Prostate gland (tissue), 2 donors: ENCODE measurements around the gene IL2RA. TPM values are rescaled to one million over a fixed set of nuclear protein-coding genes. Genes with fewer than 3 reads are reported as not detected.
A peak's percentile ranks its signal among the peaks of the same experiment; 100 is the strongest.

Source experiments
- DNase-seq: peaks from one replicate; pipeline ENCODE4 v3.0.0-alpha.2; 2019; ENCODE audit warnings: low spot score
- H3K27ac ChIP-seq, 2 donors: fragments of 200-600 bp; sonication (generic); 2 replicates each; pipeline ENCODE4 v1.5.1; 2017 to 2019
- H3K27me3 ChIP-seq: fragments of 200-600 bp; sonication (generic); replicated peaks from 2 replicates; pipeline ENCODE4 v1.5.1; 2019; ENCODE audit not compliant: insufficient read depth
- H3K36me3 ChIP-seq, 2 donors: fragments of 200-600 bp; sonication (generic); 1 replicate in 1 of 2; 2 replicates in 1 of 2; pipeline versions ENCODE4 v1.5.1 to v1.8.1; 2017 to 2019
- H3K4me1 ChIP-seq: fragments of 200-600 bp; sonication (generic); replicated peaks from 2 replicates; pipeline ENCODE4 v1.5.1; 2019
- H3K4me3 ChIP-seq, 2 donors: fragments of 200-600 bp; sonication (generic); 2 replicates each; pipeline ENCODE4 v1.5.1; 2017 to 2019
- H3K9me3 ChIP-seq: fragments of 200-600 bp; sonication (generic); 2 replicates; pipeline ENCODE4 v1.5.1; 2017
- POLR2A ChIP-seq: fragments of 450-650 bp; IDR thresholded peaks from one replicate; pipeline ENCODE4 v1.6.1; 2016; ENCODE audit warnings: antibody characterized with exemption, mild to moderate bottlenecking
- POLR2AphosphoS5 ChIP-seq: sonication (generic); formaldehyde crosslinking; IDR thresholded peaks from one replicate; pipeline ENCODE4 v1.6.1; 2017; ENCODE audit warnings: antibody characterized with exemption
- WGBS: methylation state at CpG from one replicate; pipeline ENCODE4 v1.1.5; 2018; 5-methylcytosine and 5-hydroxymethylcytosine counted together
- intact Hi-C: fragments of 100-400 bp; cut with DNase I; formaldehyde crosslinking; loops from one replicate; pipeline ENCODE4 v1.14.2; 2022
- total RNA-seq, 2 donors: library from RNA; depleted of rRNA; stranded (reverse); fragments of >200 nt; gene quantifications; one replicate each; pipeline ENCODE4 v1.1.0, GENCODE V29; 2016
- TF ChIP-seq, protein P1 (sequence below), 4 experiments: fragments of 200-600 bp in 2 of 4; fragments of 450-650 bp in 2 of 4; sonication (generic) in 2 of 4; IDR thresholded peaks; 1 replicate in 3 of 4; 2 replicates in 1 of 4; pipeline ENCODE4 v1.5.1; 2016 to 2019; ENCODE audit warnings: antibody characterized with exemption in 4 of 4, mild to moderate bottlenecking in 2 of 4, moderate library complexity in 2 of 4

The IL2RA gene
- total RNA-seq, 2 donors from 2014 or later = 1.9 TPM; not detected in 1

DNA sequence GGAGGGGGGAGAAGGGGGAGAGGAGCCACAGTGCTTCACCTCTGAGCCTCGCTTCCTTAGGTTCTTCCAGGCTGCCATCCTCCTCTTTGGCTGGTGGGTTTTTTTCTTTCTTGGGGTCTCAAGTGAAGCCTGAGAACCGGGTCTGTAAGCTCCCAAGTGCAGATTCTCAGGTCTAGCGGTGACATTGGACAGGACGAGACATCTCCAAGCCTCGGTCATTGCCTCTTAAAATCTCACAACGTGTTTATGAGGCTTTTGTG is 84.0 kb downstream of the IL2RA start:
- no peaks in the 10 kb centered on the region for H3K36me3 ChIP-seq
- H3K4me3 ChIP-seq = peak overlapping the region; percentile 84 to 88
- no peak for DNase-seq
- no peak for TF ChIP-seq POLR2AphosphoS5
- TF ChIP-seq POLR2A = no peak
- TF ChIP-seq, protein P1, sequence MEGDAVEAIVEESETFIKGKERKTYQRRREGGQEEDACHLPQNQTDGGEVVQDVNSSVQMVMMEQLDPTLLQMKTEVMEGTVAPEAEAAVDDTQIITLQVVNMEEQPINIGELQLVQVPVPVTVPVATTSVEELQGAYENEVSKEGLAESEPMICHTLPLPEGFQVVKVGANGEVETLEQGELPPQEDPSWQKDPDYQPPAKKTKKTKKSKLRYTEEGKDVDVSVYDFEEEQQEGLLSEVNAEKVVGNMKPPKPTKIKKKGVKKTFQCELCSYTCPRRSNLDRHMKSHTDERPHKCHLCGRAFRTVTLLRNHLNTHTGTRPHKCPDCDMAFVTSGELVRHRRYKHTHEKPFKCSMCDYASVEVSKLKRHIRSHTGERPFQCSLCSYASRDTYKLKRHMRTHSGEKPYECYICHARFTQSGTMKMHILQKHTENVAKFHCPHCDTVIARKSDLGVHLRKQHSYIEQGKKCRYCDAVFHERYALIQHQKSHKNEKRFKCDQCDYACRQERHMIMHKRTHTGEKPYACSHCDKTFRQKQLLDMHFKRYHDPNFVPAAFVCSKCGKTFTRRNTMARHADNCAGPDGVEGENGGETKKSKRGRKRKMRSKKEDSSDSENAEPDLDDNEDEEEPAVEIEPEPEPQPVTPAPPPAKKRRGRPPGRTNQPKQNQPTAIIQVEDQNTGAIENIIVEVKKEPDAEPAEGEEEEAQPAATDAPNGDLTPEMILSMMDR (IDR thresholded peaks at IDR 0.05) = no peak
- H3K9me3 ChIP-seq = no peaks in the 10 kb centered on the region
- H3K4me1 ChIP-seq = no peaks in the 10 kb centered on the region
- intact Hi-C loops = loop anchor here (5.0 kb wide), 1 partner anchor 36 kb away; no protein-coding TSS in a partner anchor
- H3K27me3 ChIP-seq = no peaks in the 10 kb centered on the region
- peak overlapping the region; percentile 90 to 96 for H3K27ac ChIP-seq
- WGBS = 14% methylated on average over 6 of the region's 6 CpGs

DNA sequence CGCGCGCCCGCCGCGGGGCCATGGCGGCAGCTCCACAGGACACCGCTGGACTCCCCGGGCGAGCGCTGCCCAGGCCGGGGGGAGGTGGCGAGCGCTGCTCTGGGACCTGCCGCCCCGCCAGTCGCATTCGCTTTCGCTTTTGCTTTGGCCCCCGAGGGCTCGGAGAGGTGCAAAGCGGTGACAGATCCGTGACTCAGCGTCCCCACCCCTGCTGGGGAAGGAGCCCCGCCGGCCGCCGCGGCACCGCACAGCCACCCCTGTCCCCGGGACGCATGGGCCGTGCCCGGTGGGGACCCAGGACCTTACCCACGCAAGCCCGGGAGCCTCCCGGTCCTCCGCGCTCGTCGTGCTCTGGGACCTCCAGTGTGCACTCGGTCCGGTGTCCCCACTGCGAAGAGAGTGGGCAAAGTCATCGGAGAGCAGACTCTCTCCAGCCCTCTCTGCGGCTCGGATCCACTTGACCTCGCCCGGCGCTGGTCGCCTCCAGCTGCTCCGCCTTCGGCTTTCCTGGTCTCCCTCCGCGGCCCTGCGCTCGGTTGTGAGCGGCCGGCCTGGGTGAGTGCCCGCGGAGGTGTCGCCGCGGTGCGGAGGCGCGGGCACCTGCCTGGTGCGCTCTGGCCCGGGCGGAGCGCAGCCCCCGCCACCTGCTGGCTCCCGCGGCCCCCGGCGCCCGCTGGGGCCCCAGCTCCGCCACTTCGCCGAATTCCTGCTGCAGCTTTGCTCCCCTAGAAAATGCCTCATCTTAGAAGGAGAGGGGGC is 84.5 kb downstream of the IL2RA start, which contains the start of gene IL15RA:
Gene IL15RA (minus strand): TSS at position 73 of the 759 bp plus-strand sequence. CDS start 51 bp downstream, at position 22.
- intact Hi-C loops = loop anchor here (5.0 kb wide), 1 partner anchor 35 kb away; no protein-coding TSS in a partner anchor
- peak; percentile 53 for DNase-seq
- Histone ChIP-seq H3K36me3 (no peaks in the 10 kb centered on the region), H3K4me3 (peak within 1 kb of the TSS; percentile 84 to 88), H3K9me3 (no peaks in the 10 kb centered on the region), H3K4me1 (no peaks in the 10 kb centered on the region), H3K27ac (peak within 1 kb of the TSS; percentile 90 to 96), H3K27me3 (no peaks in the 10 kb centered on the region)
- under 1% methylated on average over 50 of the region's 80 CpGs for WGBS
- TF ChIP-seq, protein P1 (IDR thresholded peaks at IDR 0.05) = peak in 3 of 4 experiments; percentile 16 to 56 (median 32)
- TF ChIP-seq POLR2A = peak; percentile 55
- TF ChIP-seq POLR2AphosphoS5 = peak; percentile 41

DNA sequence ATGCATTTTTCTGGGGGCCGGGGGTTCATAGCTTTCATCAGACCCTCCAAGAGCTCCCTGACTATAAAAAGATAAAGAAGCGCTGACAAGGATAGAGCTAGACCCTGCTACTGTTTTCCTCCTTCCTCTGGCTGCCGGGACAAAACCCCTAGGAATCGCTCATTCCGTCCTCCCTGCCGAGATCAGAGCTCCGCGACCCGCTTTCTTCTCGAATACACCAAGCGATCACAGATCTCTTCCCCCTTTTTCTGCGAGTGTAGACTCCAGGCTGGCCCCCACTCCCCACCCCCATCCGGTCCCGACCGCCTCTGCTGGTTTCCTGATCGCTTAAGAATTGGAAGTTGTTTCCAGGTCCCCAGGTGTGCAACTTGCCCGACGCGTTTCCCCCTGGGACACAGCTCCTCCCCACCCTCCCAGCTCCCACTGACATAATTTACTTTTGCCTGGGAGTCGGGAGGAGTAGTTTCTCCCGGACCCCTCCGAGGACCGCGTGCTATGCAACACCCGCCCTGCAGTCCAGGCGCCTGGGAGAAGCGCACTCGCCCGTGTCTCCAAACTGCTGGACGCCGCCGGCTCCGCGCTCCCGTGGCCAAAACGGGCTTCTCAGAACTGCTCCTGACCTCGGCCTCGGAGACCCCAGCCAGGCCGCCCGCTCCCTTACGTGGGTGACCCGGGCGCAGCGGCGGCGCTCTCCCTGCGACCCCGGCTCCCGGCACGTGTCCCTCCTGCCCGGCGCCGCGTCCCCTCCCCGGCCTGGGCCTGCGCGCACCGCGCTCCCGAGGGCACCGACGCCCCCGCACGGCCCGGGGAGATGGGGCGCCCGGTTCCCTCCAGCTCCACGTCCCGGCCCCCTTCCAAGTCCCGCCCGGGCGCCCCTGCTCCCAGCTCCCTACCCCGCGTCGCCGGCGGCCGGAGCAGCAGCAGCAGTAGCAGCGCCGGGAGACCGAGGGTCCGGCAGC is 85.4 kb downstream of the IL2RA start:
- H3K9me3 ChIP-seq = no peaks in the 10 kb centered on the region
- H3K4me1 ChIP-seq = no peaks in the 10 kb centered on the region
- TF ChIP-seq, protein P1 (IDR thresholded peaks at IDR 0.05) = peak in 1 of 4 experiments; percentile 7
- TF ChIP-seq POLR2A (peak; percentile 7), POLR2AphosphoS5 (no peak)
- peak overlapping the region; percentile 84 to 88 for H3K4me3 ChIP-seq
- peak; percentile 24 for DNase-seq
- H3K27me3 ChIP-seq = no peaks in the 10 kb centered on the region
- intact Hi-C loops = loop anchor here (5.0 kb wide), 1 partner anchor 34 kb away; no protein-coding TSS in a partner anchor
- 5% methylated on average over 59 of the region's 82 CpGs for WGBS
- peak overlapping the region; percentile 90 to 96 for H3K27ac ChIP-seq
- no peaks in the 10 kb centered on the region for H3K36me3 ChIP-seq

DNA sequence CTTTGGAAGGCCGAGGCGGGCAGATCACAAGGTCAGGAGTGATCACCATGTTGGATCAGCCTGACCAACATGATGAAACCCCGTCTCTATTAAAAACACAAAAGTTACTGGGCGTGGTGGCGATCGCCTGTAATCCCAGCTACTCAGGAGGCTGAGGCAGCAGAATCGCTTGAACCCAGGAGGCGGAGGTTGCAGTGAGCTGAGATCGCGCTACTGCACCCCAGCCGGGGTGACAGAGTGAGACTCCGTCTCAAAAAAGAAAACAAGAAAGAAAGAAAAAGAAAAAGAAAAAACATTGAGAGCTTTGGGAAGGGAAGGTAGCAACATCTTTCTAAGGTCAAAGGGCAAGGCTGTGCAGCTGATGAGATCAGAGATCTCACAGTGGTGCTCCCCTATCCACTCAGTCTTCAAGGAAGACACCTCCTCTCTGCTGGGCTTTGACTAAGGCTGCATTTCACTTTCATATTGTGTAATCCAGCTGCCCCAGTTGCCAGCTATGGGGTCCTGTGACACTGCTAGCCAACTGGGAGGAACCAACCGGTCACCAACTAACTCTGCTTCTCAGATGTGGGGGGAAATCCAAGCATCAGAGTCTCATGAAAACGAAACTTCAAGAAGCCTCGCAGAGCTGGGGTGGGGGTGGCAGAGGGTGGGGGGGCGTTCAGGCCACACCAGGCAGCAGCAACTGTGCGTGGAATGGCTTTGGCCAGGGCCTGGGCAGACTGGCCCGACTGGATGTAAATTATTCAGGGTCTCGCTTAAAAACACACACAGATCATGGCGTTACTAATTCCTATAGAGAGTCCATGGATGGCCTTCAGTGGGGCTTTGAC is 86.3 kb downstream of the IL2RA start:
- 81% methylated on average over 20 of the region's 20 CpGs for WGBS
- Histone ChIP-seq H3K4me1 (no peaks in the 10 kb centered on the region), H3K9me3 (no peaks in the 10 kb centered on the region), H3K27ac (peak overlapping the region; percentile 90 to 96), H3K27me3 (no peaks in the 10 kb centered on the region), H3K36me3 (no peaks in the 10 kb centered on the region), H3K4me3 (peak overlapping the region; percentile 84 to 88)
- intact Hi-C loops = loop anchor here (5.0 kb wide), 1 partner anchor 34 kb away; no protein-coding TSS in a partner anchor
- TF ChIP-seq, protein P1 (IDR thresholded peaks at IDR 0.05) = no peak
- TF ChIP-seq POLR2AphosphoS5 (no peak), POLR2A (no peak)
- no peak for DNase-seq
